IMR-90 (cell line): ENCODE measurements around the gene BTG2. TPM values are rescaled to one million over a fixed set of nuclear protein-coding genes. Genes with fewer than 3 reads are reported as not detected.

Experiments used
- ATAC-seq: fragments of 200-7000 bp; cut with Tn5 transposase; 2 replicates; pipeline ENCODE4 v1.9.1; 2020; ENCODE audit warnings: low read depth, mild to moderate bottlenecking, moderate library complexity
- BruUV-seq: library from RNA; stranded (reverse); fragments of 400-500 nt; replicated peaks from 2 replicates; lab custom pipeline; 2021; lab: Mats Ljungman, UMichigan
- CTCF ChIA-PET: fragments of 300-600 bp; formaldehyde crosslinking; extraction: SDS; loops from one replicate; lab custom pipeline; 2021; ENCODE audit warnings: antibody characterized with exemption; lab: Yijun Ruan, JAX
- POLR2A ChIA-PET: fragments of 300-600 bp; sonication (Branson Sonifier 250); formaldehyde crosslinking; loops from one replicate; lab custom pipeline; 2022; ENCODE audit warnings: antibody characterized with exemption; ENCODE audit not compliant: unreplicated experiment; lab: Charles Lee
- DNase-seq: peaks from one replicate; pipeline ENCODE4 v3.0.0; 2013
- H2AFZ ChIP-seq: replicated peaks from 2 replicates; pipeline ENCODE3; 2013; ENCODE audit warnings: low read length, mild to moderate bottlenecking; ENCODE audit not compliant: poor library complexity
- H2AK5ac ChIP-seq: 2 replicates; pipeline ENCODE4 v1.6.1; 2013; ENCODE audit warnings: low read depth, low read length, inconsistent platforms
- H2AK9ac ChIP-seq: replicated peaks from 2 replicates; pipeline ENCODE3; 2013; ENCODE audit warnings: mild to moderate bottlenecking, low read depth, low read length, moderate library complexity; ENCODE audit not compliant: poor library complexity
- H2BK120ac ChIP-seq: 2 replicates; pipeline ENCODE4 v1.6.1; 2013; ENCODE audit warnings: low read depth, low read length, inconsistent platforms
- H2BK15ac ChIP-seq: 3 replicates; pipeline ENCODE4 v1.6.1; 2013; ENCODE audit warnings: low read depth, low read length, inconsistent platforms
- H2BK20ac ChIP-seq: 2 replicates; pipeline ENCODE4 v1.6.1; 2013; ENCODE audit warnings: low read depth, mild to moderate bottlenecking, inconsistent platforms, low read length, moderate library complexity
- H2BK5ac ChIP-seq: 2 replicates; pipeline ENCODE4 v1.6.1; 2013; ENCODE audit warnings: mild to moderate bottlenecking, low read depth, low read length, inconsistent platforms; ENCODE audit not compliant: poor library complexity, severe bottlenecking
- H3K14ac ChIP-seq: replicated peaks from 2 replicates; pipeline ENCODE4 v1.6.1; 2013; ENCODE audit warnings: low read depth, low read length, inconsistent platforms
- H3K18ac ChIP-seq: 2 replicates; pipeline ENCODE4 v1.6.1; 2013; ENCODE audit warnings: low read depth, low read length, control low read depth
- H3K23ac ChIP-seq: 2 replicates; pipeline ENCODE4 v1.6.1; 2013; ENCODE audit warnings: low read depth, low read length, inconsistent platforms
- H3K27ac ChIP-seq: 2 replicates; pipeline ENCODE4 v1.5.1; 2013; ENCODE audit warnings: mild to moderate bottlenecking, control low read depth, low read length; ENCODE audit not compliant: insufficient read depth
- H3K27me3 ChIP-seq: 2 replicates; pipeline ENCODE4 v1.6.1; 2013; ENCODE audit warnings: low read length; ENCODE audit not compliant: control insufficient read depth, insufficient read depth
- H3K36me3 ChIP-seq: 2 replicates; pipeline ENCODE4 v1.6.1; 2013; ENCODE audit warnings: low read length, mixed read lengths; ENCODE audit not compliant: control insufficient read depth, insufficient read depth
- H3K4ac ChIP-seq: 2 replicates; pipeline ENCODE4 v1.6.1; 2013; ENCODE audit warnings: low read depth, low read length, inconsistent platforms
- H3K4me1 ChIP-seq: 2 replicates; pipeline ENCODE4 v1.6.1; 2013; ENCODE audit warnings: low read length, mixed read lengths; ENCODE audit not compliant: control insufficient read depth, insufficient read depth
- H3K4me2 ChIP-seq: 2 replicates; pipeline ENCODE4 v1.6.1; 2013; ENCODE audit warnings: low read depth, mild to moderate bottlenecking, control low read depth, low read length, moderate library complexity
- H3K4me3 ChIP-seq: 2 replicates; pipeline ENCODE4 v1.5.1; 2013; ENCODE audit warnings: low read depth, mild to moderate bottlenecking, control low read depth, low read length, moderate library complexity; ENCODE audit not compliant: insufficient read depth
- H3K56ac ChIP-seq: 2 replicates; pipeline ENCODE4 v1.6.1; 2013; ENCODE audit warnings: low read length, inconsistent platforms; ENCODE audit not compliant: insufficient read depth; ENCODE audit errors: extremely low read depth
- H3K79me1 ChIP-seq, 2 experiments: 2 replicates each; pipeline ENCODE4 v1.6.1; 2013; ENCODE audit warnings: low read length in 2 of 2, inconsistent platforms in 1 of 2, low read depth in 1 of 2
- H3K9ac ChIP-seq: 2 replicates; pipeline ENCODE4 v1.6.1; 2013; ENCODE audit warnings: low read depth, low read length, control low read depth
- H3K9me1 ChIP-seq: 2 replicates; pipeline ENCODE4 v1.6.1; 2013; ENCODE audit warnings: low read length, inconsistent platforms; ENCODE audit not compliant: insufficient read depth
- H3K9me3 ChIP-seq: 2 replicates; pipeline ENCODE4 v1.6.1; 2013; ENCODE audit warnings: low read length; ENCODE audit not compliant: control insufficient read depth, insufficient read depth
- H4K20me1 ChIP-seq: 2 replicates; pipeline ENCODE4 v1.6.1; 2013; ENCODE audit warnings: low read length, inconsistent platforms; ENCODE audit not compliant: insufficient read depth
- H4K5ac ChIP-seq: 2 replicates; pipeline ENCODE4 v1.6.1; 2013; ENCODE audit warnings: mild to moderate bottlenecking, low read depth, low read length, control low read depth
- H4K8ac ChIP-seq, 2 experiments: 2 replicates each; pipeline ENCODE4 v1.6.1; 2013; ENCODE audit warnings: low read depth in 2 of 2, low read length in 2 of 2, control low read depth in 1 of 2, inconsistent platforms in 1 of 2
- H4K91ac ChIP-seq: 2 replicates; pipeline ENCODE4 v1.6.1; 2013; ENCODE audit warnings: low read depth, low read length, inconsistent platforms; ENCODE audit not compliant: insufficient read depth
- CEBPB ChIP-seq: IDR thresholded peaks from 2 replicates; pipeline ENCODE4 v1.6.1; 2012; ENCODE audit warnings: low read depth, low read length, improper control_type of control experiment
- MAZ ChIP-seq: IDR thresholded peaks from 2 replicates; pipeline ENCODE4 v1.6.1; 2012; ENCODE audit warnings: low read depth, mild to moderate bottlenecking, low read length, improper control_type of control experiment, moderate library complexity, borderline replicate concordance
- NFE2L2 ChIP-seq: fragments of 150-350 bp; IDR thresholded peaks from 2 replicates; pipeline ENCODE4 v1.6.1; 2016; ENCODE audit warnings: low read depth, mild to moderate bottlenecking, low read length
- WGBS, 2 experiments: methylation state at CpG; one replicate each; pipeline versions ENCODE4 v1.1.5 to v1.1.7; 2013; ENCODE audit warnings: missing lambda C conversion rate in 2 of 2; ENCODE audit not compliant: insufficient read length in 1 of 2; ENCODE audit errors: extremely low coverage in 2 of 2; 5-methylcytosine and 5-hydroxymethylcytosine counted together
- dilution Hi-C: fragments of 300-500 bp; cut with HindIII; formaldehyde crosslinking; loops from one replicate; pipeline ENCODE4 v1.14.3; 2018; ENCODE audit warnings: low sequenced_read_pairs; ENCODE audit not compliant: unreplicated experiment
- in situ Hi-C: fragments of 300-500 bp; cut with MboI; formaldehyde crosslinking; loops from 3 replicates; pipeline ENCODE4 v1.14.3; 2019; ENCODE audit warnings: low sequenced_read_pairs, inconsistent platforms, mixed read lengths
- intact Hi-C: fragments of 100-400 bp; cut with micrococcal nuclease; formaldehyde crosslinking; loops from 2 replicates; pipeline ENCODE4 v1.10.0; 2022
- polyA plus RNA-seq, 3 experiments: library from polyadenylated mRNA; depleted of rRNA; stranded (reverse); fragments of >200 nt; gene quantifications; 2 replicates each; pipeline ENCODE4 v1.2.3, GENCODE V29; 2012; ENCODE audit warnings: low replicate concordance in 1 of 3
- total RNA-seq: library from RNA; depleted of rRNA; stranded (reverse); fragments of >200 nt; gene quantifications from 2 replicates; pipeline ENCODE4 v1.2.3, GENCODE V29; 2012
- TF ChIP-seq, protein P1 (sequence below): conservative IDR thresholded peaks from 2 replicates; pipeline ENCODE4 v1.5.1; 2012; ENCODE audit warnings: mild to moderate bottlenecking, low read depth, low read length, improper control_type of control experiment
- TF ChIP-seq, protein P2 (sequence below): fragments of 150-350 bp; IDR thresholded peaks from 2 replicates; pipeline ENCODE4 v1.6.1; 2016; ENCODE audit warnings: low read depth, mild to moderate bottlenecking, low read length, moderate library complexity, borderline replicate concordance

Gene BTG2
- total and polyA plus RNA-seq, 2 of the 4 experiments (the other 2 are of a cell fraction) = 8.4 to 18.8 TPM

DNA sequence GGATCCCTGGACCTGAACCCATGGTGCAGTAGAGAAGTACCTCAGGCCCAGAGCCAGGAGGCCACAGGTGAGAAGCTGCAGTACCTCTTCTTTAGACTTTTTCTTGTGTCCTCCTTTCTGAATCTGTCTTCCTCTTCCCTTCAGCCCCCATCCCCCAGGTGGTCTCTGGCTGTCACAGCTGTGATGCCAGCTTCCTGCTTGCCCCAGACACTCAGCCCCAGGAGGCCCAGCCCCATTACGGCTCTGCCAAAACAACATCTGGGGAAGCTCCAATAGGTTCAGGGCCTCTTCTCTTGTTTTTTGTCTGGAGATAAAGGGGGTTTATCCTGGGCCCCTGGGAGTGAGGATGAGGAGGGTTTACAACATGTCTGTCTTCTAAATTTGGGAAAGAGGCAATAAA is 9.5 kb upstream of the BTG2 start:
- TF ChIP-seq NFE2L2 = no peak
- TF ChIP-seq CEBPB = no peak
- TF ChIP-seq, protein P1, sequence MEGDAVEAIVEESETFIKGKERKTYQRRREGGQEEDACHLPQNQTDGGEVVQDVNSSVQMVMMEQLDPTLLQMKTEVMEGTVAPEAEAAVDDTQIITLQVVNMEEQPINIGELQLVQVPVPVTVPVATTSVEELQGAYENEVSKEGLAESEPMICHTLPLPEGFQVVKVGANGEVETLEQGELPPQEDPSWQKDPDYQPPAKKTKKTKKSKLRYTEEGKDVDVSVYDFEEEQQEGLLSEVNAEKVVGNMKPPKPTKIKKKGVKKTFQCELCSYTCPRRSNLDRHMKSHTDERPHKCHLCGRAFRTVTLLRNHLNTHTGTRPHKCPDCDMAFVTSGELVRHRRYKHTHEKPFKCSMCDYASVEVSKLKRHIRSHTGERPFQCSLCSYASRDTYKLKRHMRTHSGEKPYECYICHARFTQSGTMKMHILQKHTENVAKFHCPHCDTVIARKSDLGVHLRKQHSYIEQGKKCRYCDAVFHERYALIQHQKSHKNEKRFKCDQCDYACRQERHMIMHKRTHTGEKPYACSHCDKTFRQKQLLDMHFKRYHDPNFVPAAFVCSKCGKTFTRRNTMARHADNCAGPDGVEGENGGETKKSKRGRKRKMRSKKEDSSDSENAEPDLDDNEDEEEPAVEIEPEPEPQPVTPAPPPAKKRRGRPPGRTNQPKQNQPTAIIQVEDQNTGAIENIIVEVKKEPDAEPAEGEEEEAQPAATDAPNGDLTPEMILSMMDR = no peak
- TF ChIP-seq, protein P2, sequence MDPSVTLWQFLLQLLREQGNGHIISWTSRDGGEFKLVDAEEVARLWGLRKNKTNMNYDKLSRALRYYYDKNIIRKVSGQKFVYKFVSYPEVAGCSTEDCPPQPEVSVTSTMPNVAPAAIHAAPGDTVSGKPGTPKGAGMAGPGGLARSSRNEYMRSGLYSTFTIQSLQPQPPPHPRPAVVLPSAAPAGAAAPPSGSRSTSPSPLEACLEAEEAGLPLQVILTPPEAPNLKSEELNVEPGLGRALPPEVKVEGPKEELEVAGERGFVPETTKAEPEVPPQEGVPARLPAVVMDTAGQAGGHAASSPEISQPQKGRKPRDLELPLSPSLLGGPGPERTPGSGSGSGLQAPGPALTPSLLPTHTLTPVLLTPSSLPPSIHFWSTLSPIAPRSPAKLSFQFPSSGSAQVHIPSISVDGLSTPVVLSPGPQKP = no peak
- no peak for TF ChIP-seq MAZ

More for the DNA sequence above, 9.5 kb upstream of the BTG2 start:
- Histone ChIP-seq H3K9me1 (no peaks in the 10 kb centered on the region), H3K14ac (no peak overlapping the region), H3K27ac (no peak overlapping the region), H3K4me1 (peaks cover 2% of the 10 kb centered on the region; the same call in 1 of the 2 replicates), H4K91ac (no peak overlapping the region), H2BK15ac (no peak overlapping the region), H4K8ac (no peak overlapping the region), H3K56ac (no peak overlapping the region), H3K9me3 (no peaks in the 10 kb centered on the region), H3K79me1 (no peaks in the 10 kb centered on the region), H3K4me2 (no peak overlapping the region), H3K36me3 (no peaks in the 10 kb centered on the region), H3K18ac (no peak overlapping the region), H4K20me1 (no peaks in the 10 kb centered on the region), H2BK20ac (no peak overlapping the region), H3K4ac (no peak overlapping the region), H4K5ac (no peak overlapping the region), H3K23ac (no peak overlapping the region), H2BK120ac (no peak overlapping the region), H3K9ac (no peak overlapping the region), H2AK9ac (no peak overlapping the region), H2AFZ (no peak overlapping the region), H3K27me3 (peaks cover 44% of the 10 kb centered on the region), H3K4me3 (no peak overlapping the region), H2AK5ac (no peak overlapping the region), H2BK5ac (no peak overlapping the region)
- in situ Hi-C loops (no loop called here), dilution Hi-C loops (no loop called here), intact Hi-C loops (no loop called here)
- CTCF ChIA-PET = no interaction called here
- WGBS, 2 experiments = no CpG with 5 or more reads among the region's 1 CpG
- POLR2A ChIA-PET = no interaction called here
- no TSS peak for BruUV-seq
- DNase-seq (no peak), ATAC-seq (no peak)
